HCT116 (cell line): ENCODE results near the gene EML3. TPM values are rescaled to one million over a fixed set of nuclear protein-coding genes. Genes with fewer than 3 reads are reported as not detected.

Source experiments
- ATAC-seq: fragments of 200-7000 bp; cut with Tn5 transposase; 2 replicates; pipeline ENCODE4 v1.9.1; 2020; ENCODE audit warnings: mild to moderate bottlenecking, moderate library complexity
- BruUV-seq: library from RNA; stranded (reverse); fragments of 400-500 nt; replicated peaks from 2 replicates; lab custom pipeline; 2021; lab: Mats Ljungman, UMichigan
- CTCF ChIA-PET: fragments of 300-600 bp; sonication (Branson Sonifier 250); formaldehyde crosslinking; loops from one replicate; lab custom pipeline; 2021; ENCODE audit warnings: antibody characterized with exemption; lab: Charles Lee
- POLR2A ChIA-PET: fragments of 300-600, 350-600 bp; sonication (Branson Sonifier 250); formaldehyde crosslinking; loops from one replicate; lab custom pipeline; 2021; ENCODE audit warnings: antibody characterized with exemption; lab: Charles Lee
- RAD21 ChIA-PET, 2 experiments: fragments of 300-600 bp; sonication (Branson Sonifier 250); formaldehyde crosslinking; loops; one replicate each; lab custom pipeline; 2023; ENCODE audit warnings: low total read pairs in 2 of 2; ENCODE audit not compliant: uncharacterized antibody in 2 of 2, unreplicated experiment in 2 of 2, low non-redundant PET in 1 of 2; lab: Charles Lee
- DNase-seq: peaks from one replicate; pipeline ENCODE4 v3.0.0-alpha.2; 2010; ENCODE audit warnings: low read depth, low spot score
- H2AFZ ChIP-seq: fragments of 200-600 bp; shearing (Covaris generic), sonication (generic); 2 replicates; pipeline ENCODE4 v1.6.1; 2017; ENCODE audit warnings: low read depth, mixed run types, mixed read lengths, antibody characterized with exemption, low read length; ENCODE audit not compliant: poor library complexity, severe bottlenecking
- H3K27ac ChIP-seq: 2 replicates; pipeline ENCODE4 v1.5.1; 2012; ENCODE audit warnings: low read depth, low read length
- H3K27me3 ChIP-seq: fragments of 200-600 bp; sonication (generic); 2 replicates; pipeline ENCODE4 v1.6.1; 2016; ENCODE audit warnings: mixed run types, low read length, mixed read lengths; ENCODE audit not compliant: insufficient read depth
- H3K36me3 ChIP-seq, 2 experiments: fragments of 200-500 bp in 1 of 2; fragments of 200-600 bp in 1 of 2; sonication (Bioruptor generic) in 1 of 2; sonication (generic) in 1 of 2; 2 replicates each; pipeline versions ENCODE4 v1.5.1 to v1.6.1; 2014 to 2016; ENCODE audit warnings: low read length in 2 of 2, inconsistent platforms in 1 of 2, mixed read lengths in 1 of 2, mixed run types in 1 of 2; ENCODE audit not compliant: insufficient read depth in 2 of 2, control insufficient read depth in 1 of 2
- H3K4me1 ChIP-seq, 2 experiments: fragments of 200-600 bp in 1 of 2; sonication (generic) in 1 of 2; 2 replicates each; pipeline versions ENCODE4 v1.5.1 to v1.6.1; 2012 to 2017; ENCODE audit warnings: low read length in 2 of 2, inconsistent platforms in 1 of 2, mild to moderate bottlenecking in 1 of 2, mixed read lengths in 1 of 2, mixed run types in 1 of 2, moderate library complexity in 1 of 2; ENCODE audit not compliant: insufficient read depth in 2 of 2, control insufficient read depth in 1 of 2
- H3K4me2 ChIP-seq: fragments of 200-600 bp; sonication (generic); 2 replicates; pipeline ENCODE4 v1.6.1; 2017; ENCODE audit warnings: mixed run types, low read length, mixed read lengths
- H3K4me3 ChIP-seq, 2 experiments: fragments of 200-600 bp in 1 of 2; sonication (generic) in 1 of 2; replicated peaks in 1 of 2; 2 replicates each; pipeline ENCODE4 v1.5.1; 2011 to 2016; ENCODE audit warnings: low read length in 2 of 2, control low read depth in 1 of 2, low read depth in 1 of 2, mild to moderate bottlenecking in 1 of 2, mixed read lengths in 1 of 2, mixed run types in 1 of 2
- H3K79me2 ChIP-seq: fragments of 200-600 bp; sonication (generic); 2 replicates; pipeline ENCODE4 v1.6.1; 2017; ENCODE audit warnings: mild to moderate bottlenecking, mixed run types, low read length, moderate library complexity, mixed read lengths; ENCODE audit not compliant: insufficient read depth
- H3K9ac ChIP-seq: fragments of 200-600 bp; sonication (generic); 2 replicates; pipeline ENCODE4 v1.6.1; 2016; ENCODE audit warnings: low read length, mixed read lengths
- H3K9me2 ChIP-seq: fragments of 200-600 bp; sonication (generic), shearing (Covaris generic); 2 replicates; pipeline ENCODE4 v1.6.1; 2017; ENCODE audit warnings: mixed run types, mild to moderate bottlenecking, moderate library complexity; ENCODE audit not compliant: insufficient read depth
- H3K9me3 ChIP-seq, 2 experiments: fragments of 200-500 bp in 1 of 2; fragments of 200-600 bp in 1 of 2; sonication (Bioruptor generic) in 1 of 2; sonication (generic) in 1 of 2; 2 replicates each; pipeline ENCODE4 v1.6.1; 2014 to 2017; ENCODE audit warnings: low read length in 2 of 2, mixed read lengths in 2 of 2, inconsistent platforms in 1 of 2, low read depth in 1 of 2, mild to moderate bottlenecking in 1 of 2, mixed run types in 1 of 2, moderate library complexity in 1 of 2; ENCODE audit not compliant: control insufficient read depth in 1 of 2, insufficient read depth in 1 of 2
- H4K20me1 ChIP-seq: fragments of 200-600 bp; sonication (generic), shearing (Covaris generic); 2 replicates; pipeline ENCODE4 v1.6.1; 2017; ENCODE audit warnings: mixed run types, mild to moderate bottlenecking, moderate library complexity; ENCODE audit not compliant: insufficient read depth
- CBX3 ChIP-seq: IDR thresholded peaks from 2 replicates; pipeline ENCODE4 v1.6.1; 2012; ENCODE audit warnings: low read depth
- CEBPB ChIP-seq: IDR thresholded peaks from 2 replicates; pipeline ENCODE4 v1.6.1; 2012; ENCODE audit warnings: low read depth
- CTCF ChIP-seq, 3 experiments: fragments of 200-600 bp in 1 of 3; sonication (generic) in 1 of 3; IDR thresholded peaks in 2 of 3; conservative IDR thresholded peaks in 1 of 3; 2 replicates each; pipeline ENCODE4 v1.5.1; 2012 to 2017; ENCODE audit warnings: low read depth in 2 of 3, low read length in 2 of 3, antibody characterized with exemption in 1 of 3, borderline replicate concordance in 1 of 3, control low read depth in 1 of 3, mild to moderate bottlenecking in 1 of 3, mixed read lengths in 1 of 3, mixed run types in 1 of 3, moderate library complexity in 1 of 3; ENCODE audit not compliant: insufficient read depth in 1 of 3
- EGR1 ChIP-seq: IDR thresholded peaks from 2 replicates; pipeline ENCODE4 v1.6.1; 2012; ENCODE audit warnings: low read depth
- EZH2 ChIP-seq: fragments of 200-600 bp; sonication (generic); IDR thresholded peaks from 2 replicates; pipeline ENCODE4 v1.6.1; 2017; ENCODE audit warnings: antibody characterized with exemption, mixed run types
- EZH2phosphoT487 ChIP-seq: fragments of 200-600 bp; IDR thresholded peaks from 2 replicates; pipeline ENCODE4 v1.6.1; 2018; ENCODE audit warnings: antibody characterized with exemption, borderline replicate concordance
- FOSL1 ChIP-seq: IDR thresholded peaks from 2 replicates; pipeline ENCODE4 v1.6.1; 2012; ENCODE audit warnings: low read depth
- JUND ChIP-seq: IDR thresholded peaks from 2 replicates; pipeline ENCODE4 v1.6.1; 2012
- MAX ChIP-seq: IDR thresholded peaks from 2 replicates; pipeline ENCODE4 v1.6.1; 2012
- POLR2AphosphoS5 ChIP-seq: IDR thresholded peaks from 2 replicates; pipeline ENCODE4 v1.6.1; 2011; ENCODE audit warnings: mild to moderate bottlenecking, low read depth, low read length, moderate library complexity
- SIN3A ChIP-seq: IDR thresholded peaks from 2 replicates; pipeline ENCODE4 v1.6.1; 2012; ENCODE audit warnings: low read depth
- SP1 ChIP-seq: IDR thresholded peaks from 2 replicates; pipeline ENCODE4 v1.6.1; 2012; ENCODE audit warnings: low read depth
- SRF ChIP-seq: IDR thresholded peaks from 2 replicates; pipeline ENCODE4 v1.6.1; 2012; ENCODE audit warnings: low read depth
- YY1 ChIP-seq: IDR thresholded peaks from 2 replicates; pipeline ENCODE4 v1.6.1; 2011; ENCODE audit warnings: low read length, low read depth, moderate library complexity, mild to moderate bottlenecking; ENCODE audit not compliant: insufficient replicate concordance; ENCODE audit errors: extremely low read depth
- ZFX ChIP-seq: fragments of 450-650 bp; IDR thresholded peaks from 2 replicates; pipeline ENCODE4 v1.6.1; 2017
- ZNF274 ChIP-seq: fragments of 200-500 bp; sonication (Bioruptor generic); IDR thresholded peaks from 2 replicates; pipeline ENCODE4 v1.6.1; 2014; ENCODE audit warnings: mild to moderate bottlenecking, low read depth, low read length, inconsistent platforms
- intact Hi-C: fragments of 100-400 bp; cut with micrococcal nuclease; formaldehyde crosslinking; loops from 2 replicates; pipeline ENCODE4 v1.10.0; 2022
- total RNA-seq: library from RNA; stranded (reverse); gene quantifications from one replicate; pipeline ENCODE4 v1.2.1, GENCODE V29; 2021; ENCODE audit not compliant: unreplicated experiment
- TF ChIP-seq, protein P1 (sequence below): IDR thresholded peaks from 2 replicates; pipeline ENCODE4 v1.6.1; 2012; ENCODE audit warnings: low read depth
- TF ChIP-seq, protein P2 (sequence below): IDR thresholded peaks from 2 replicates; pipeline ENCODE4 v1.6.1; 2012
- TF ChIP-seq, protein P3 (sequence below): IDR thresholded peaks from 2 replicates; pipeline ENCODE4 v1.6.1; 2011; ENCODE audit warnings: mild to moderate bottlenecking, low read length, moderate library complexity; ENCODE audit not compliant: insufficient replicate concordance; ENCODE audit errors: extremely low read depth

EML3 gene
- total RNA-seq, 1 experiment from 2014 or later = 124 TPM

GRCh38 chr11:62592989-62593421, 19.6 kb downstream of the EML3 start:
- H3K36me3 ChIP-seq = peaks cover 41 to 54% of the 10 kb centered on the region in 2 experiments; a peak in 3 of 4 replicates
- ChIA-PET POLR2A (interaction anchor here (1.1 to 3.6 kb wide), 8 partner anchors 9 to 263 kb away, joined by 3 to 52 read pairs (median 9); partner anchors contain the start of genes C11orf98, CSKMT, EEF1G and MTA2), RAD21 (interaction anchor here in 1 of 2 experiments (1.3 kb wide), 1 partner anchor 8 kb away, joined by 4 read pairs; the partner anchor contains the start of gene MTA2), CTCF (interaction anchor here (2.3 to 2.9 kb wide), 4 partner anchors 9 to 168 kb away, joined by 11 to 20 read pairs (median 14); partner anchors contain the start of genes B3GAT3, EML3 and MTA2)
- H3K79me2 ChIP-seq = peaks cover 61% of the 10 kb centered on the region
- no peaks in the 10 kb centered on the region for H3K9me3 ChIP-seq
- no TSS peak for BruUV-seq
- no peaks in the 10 kb centered on the region for H3K9me2 ChIP-seq
- peak overlapping the region; percentile 86 for H3K4me2 ChIP-seq
- TF ChIP-seq CBX3 (no peak), POLR2AphosphoS5 (no peak), SP1 (no peak), ZFX (no peak), CTCF (IDR thresholded peaks at IDR 0.05 in 2 of 3, conservative IDR thresholded peaks at IDR 0.05 in 1 of 3; ENCODE audit: borderline replicate concordance in 1 of 3, insufficient read depth in 1 of 3, low read depth in 2 of 3, low read length in 2 of 3) (no peak), SIN3A (no peak), EZH2 (no peak), EZH2phosphoT487 (no peak), CEBPB (no peak), ZNF274 (no peak), EGR1 (no peak), SRF (no peak), FOSL1 (no peak), JUND (no peak), MAX (no peak), YY1 (no peak)
- TF ChIP-seq, protein P1, sequence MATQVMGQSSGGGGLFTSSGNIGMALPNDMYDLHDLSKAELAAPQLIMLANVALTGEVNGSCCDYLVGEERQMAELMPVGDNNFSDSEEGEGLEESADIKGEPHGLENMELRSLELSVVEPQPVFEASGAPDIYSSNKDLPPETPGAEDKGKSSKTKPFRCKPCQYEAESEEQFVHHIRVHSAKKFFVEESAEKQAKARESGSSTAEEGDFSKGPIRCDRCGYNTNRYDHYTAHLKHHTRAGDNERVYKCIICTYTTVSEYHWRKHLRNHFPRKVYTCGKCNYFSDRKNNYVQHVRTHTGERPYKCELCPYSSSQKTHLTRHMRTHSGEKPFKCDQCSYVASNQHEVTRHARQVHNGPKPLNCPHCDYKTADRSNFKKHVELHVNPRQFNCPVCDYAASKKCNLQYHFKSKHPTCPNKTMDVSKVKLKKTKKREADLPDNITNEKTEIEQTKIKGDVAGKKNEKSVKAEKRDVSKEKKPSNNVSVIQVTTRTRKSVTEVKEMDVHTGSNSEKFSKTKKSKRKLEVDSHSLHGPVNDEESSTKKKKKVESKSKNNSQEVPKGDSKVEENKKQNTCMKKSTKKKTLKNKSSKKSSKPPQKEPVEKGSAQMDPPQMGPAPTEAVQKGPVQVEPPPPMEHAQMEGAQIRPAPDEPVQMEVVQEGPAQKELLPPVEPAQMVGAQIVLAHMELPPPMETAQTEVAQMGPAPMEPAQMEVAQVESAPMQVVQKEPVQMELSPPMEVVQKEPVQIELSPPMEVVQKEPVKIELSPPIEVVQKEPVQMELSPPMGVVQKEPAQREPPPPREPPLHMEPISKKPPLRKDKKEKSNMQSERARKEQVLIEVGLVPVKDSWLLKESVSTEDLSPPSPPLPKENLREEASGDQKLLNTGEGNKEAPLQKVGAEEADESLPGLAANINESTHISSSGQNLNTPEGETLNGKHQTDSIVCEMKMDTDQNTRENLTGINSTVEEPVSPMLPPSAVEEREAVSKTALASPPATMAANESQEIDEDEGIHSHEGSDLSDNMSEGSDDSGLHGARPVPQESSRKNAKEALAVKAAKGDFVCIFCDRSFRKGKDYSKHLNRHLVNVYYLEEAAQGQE = no peak
- TF ChIP-seq, protein P2, sequence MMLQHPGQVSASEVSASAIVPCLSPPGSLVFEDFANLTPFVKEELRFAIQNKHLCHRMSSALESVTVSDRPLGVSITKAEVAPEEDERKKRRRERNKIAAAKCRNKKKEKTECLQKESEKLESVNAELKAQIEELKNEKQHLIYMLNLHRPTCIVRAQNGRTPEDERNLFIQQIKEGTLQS = no peak
- TF ChIP-seq, protein P3, sequence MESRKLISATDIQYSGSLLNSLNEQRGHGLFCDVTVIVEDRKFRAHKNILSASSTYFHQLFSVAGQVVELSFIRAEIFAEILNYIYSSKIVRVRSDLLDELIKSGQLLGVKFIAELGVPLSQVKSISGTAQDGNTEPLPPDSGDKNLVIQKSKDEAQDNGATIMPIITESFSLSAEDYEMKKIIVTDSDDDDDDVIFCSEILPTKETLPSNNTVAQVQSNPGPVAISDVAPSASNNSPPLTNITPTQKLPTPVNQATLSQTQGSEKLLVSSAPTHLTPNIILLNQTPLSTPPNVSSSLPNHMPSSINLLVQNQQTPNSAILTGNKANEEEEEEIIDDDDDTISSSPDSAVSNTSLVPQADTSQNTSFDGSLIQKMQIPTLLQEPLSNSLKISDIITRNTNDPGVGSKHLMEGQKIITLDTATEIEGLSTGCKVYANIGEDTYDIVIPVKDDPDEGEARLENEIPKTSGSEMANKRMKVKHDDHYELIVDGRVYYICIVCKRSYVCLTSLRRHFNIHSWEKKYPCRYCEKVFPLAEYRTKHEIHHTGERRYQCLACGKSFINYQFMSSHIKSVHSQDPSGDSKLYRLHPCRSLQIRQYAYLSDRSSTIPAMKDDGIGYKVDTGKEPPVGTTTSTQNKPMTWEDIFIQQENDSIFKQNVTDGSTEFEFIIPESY = no peak
- H3K9ac ChIP-seq = no peak overlapping the region
- H3K27ac ChIP-seq = peak overlapping the region; percentile 74
- no peaks in the 10 kb centered on the region for H4K20me1 ChIP-seq
- peaks cover 21 to 36% of the 10 kb centered on the region in 2 experiments for H3K4me1 ChIP-seq
- ATAC-seq = no peak
- intact Hi-C loops = loop anchor here (5.0 kb wide), 2 partner anchors 59 to 79 kb away; partner anchors contain the start of genes INTS5, LBHD1 and UQCC3
- H3K4me3 ChIP-seq = no peak overlapping the region; a peak in 1 of 4 replicates
- H2AFZ ChIP-seq = no peak overlapping the region
- no peaks in the 10 kb centered on the region for H3K27me3 ChIP-seq
- DNase-seq = no peak
